MCF 10A (cell line): Measurements from ENCODE around the gene EDDM3A. TPM values are rescaled to one million over a fixed set of nuclear protein-coding genes. Genes with fewer than 3 reads are reported as not detected.

Source experiments
- BruUV-seq: library from RNA; stranded (reverse); fragments of 400-500 nt; replicated peaks from 2 replicates; lab custom pipeline; 2021; lab: Mats Ljungman, UMichigan
- CTCF ChIA-PET: fragments of 300-600 bp; sonication (Branson Sonifier 250); formaldehyde crosslinking; extraction: SDS; loops from one replicate; lab custom pipeline; 2021; ENCODE audit warnings: antibody characterized with exemption, inconsistent platforms; lab: Yijun Ruan, JAX
- POLR2A ChIA-PET: fragments of 300-600, 350-650 bp; sonication (Branson Sonifier 250); formaldehyde crosslinking; extraction: SDS; loops from one replicate; lab custom pipeline; 2020; ENCODE audit warnings: antibody characterized with exemption, inconsistent platforms; lab: Yijun Ruan, JAX
- DNase-seq: peaks from one replicate; pipeline ENCODE4 v3.0.0-alpha.2; 2018; ENCODE audit not compliant: unreplicated experiment
- H3K27ac Mint-ChIP-seq: one replicate; pipeline ENCODE4 v1.8.0; 2022; ENCODE audit warnings: mild to moderate bottlenecking, low read depth, mixed read lengths; ENCODE audit not compliant: unreplicated experiment
- H3K27me3 Mint-ChIP-seq: one replicate; pipeline ENCODE4 v1.8.0; 2022; ENCODE audit warnings: mixed read lengths; ENCODE audit not compliant: insufficient read depth, unreplicated experiment
- H3K36me3 Mint-ChIP-seq: one replicate; pipeline ENCODE4 v1.8.0; 2022; ENCODE audit warnings: mild to moderate bottlenecking, moderate library complexity, mixed read lengths; ENCODE audit not compliant: insufficient read depth, unreplicated experiment
- H3K4me1 Mint-ChIP-seq: one replicate; pipeline ENCODE4 v1.8.0; 2022; ENCODE audit warnings: mixed read lengths; ENCODE audit not compliant: insufficient read depth, unreplicated experiment
- H3K4me3 Mint-ChIP-seq: one replicate; pipeline ENCODE4 v1.8.0; 2022; ENCODE audit warnings: mild to moderate bottlenecking, moderate library complexity, mixed read lengths; ENCODE audit not compliant: unreplicated experiment
- H3K9me3 Mint-ChIP-seq: one replicate; pipeline ENCODE4 v1.8.0; 2022; ENCODE audit warnings: mixed read lengths; ENCODE audit not compliant: unreplicated experiment
- intact Hi-C: fragments of 100-400 bp; cut with micrococcal nuclease; formaldehyde crosslinking; loops from 2 replicates; pipeline ENCODE4 v1.14.1; 2022
- total RNA-seq: library from RNA; stranded (reverse); gene quantifications from 2 replicates; pipeline ENCODE4 v1.2.3, GENCODE V29; 2022
- TF ChIP-seq, protein P1 (sequence below): fragments of 200-600 bp; IDR thresholded peaks from one replicate; pipeline ENCODE4 v1.8.0; 2022; ENCODE audit warnings: antibody characterized with exemption, mild to moderate bottlenecking; ENCODE audit not compliant: unreplicated experiment

Gene EDDM3A
- total RNA-seq, 1 experiment from 2014 or later, result not detected

DNA sequence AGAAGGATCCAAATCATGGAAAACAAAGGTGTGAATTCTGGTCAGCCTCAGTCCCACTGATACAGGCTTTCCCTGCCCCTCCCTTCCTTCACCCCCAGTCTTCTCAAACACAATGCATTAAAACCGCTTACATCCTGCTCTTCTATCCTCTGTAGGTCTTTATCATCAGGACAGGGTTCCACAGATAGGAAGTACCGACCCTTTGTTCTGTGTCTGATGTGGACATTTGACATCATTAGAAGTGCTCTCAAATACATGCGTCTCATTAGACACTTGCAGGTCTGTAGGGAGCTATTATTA is 22.9 kb downstream of the EDDM3A start:
- ChIA-PET POLR2A (no interaction called here), CTCF (no interaction called here)
- H3K36me3 Mint-ChIP-seq, result peaks cover 6% of the 10 kb centered on the region
- no peaks in the 10 kb centered on the region for H3K4me1 Mint-ChIP-seq
- DNase-seq, result no peak
- intact Hi-C loops, result no loop called here
- no peak overlapping the region for H3K27ac Mint-ChIP-seq
- TF ChIP-seq, protein P1, sequence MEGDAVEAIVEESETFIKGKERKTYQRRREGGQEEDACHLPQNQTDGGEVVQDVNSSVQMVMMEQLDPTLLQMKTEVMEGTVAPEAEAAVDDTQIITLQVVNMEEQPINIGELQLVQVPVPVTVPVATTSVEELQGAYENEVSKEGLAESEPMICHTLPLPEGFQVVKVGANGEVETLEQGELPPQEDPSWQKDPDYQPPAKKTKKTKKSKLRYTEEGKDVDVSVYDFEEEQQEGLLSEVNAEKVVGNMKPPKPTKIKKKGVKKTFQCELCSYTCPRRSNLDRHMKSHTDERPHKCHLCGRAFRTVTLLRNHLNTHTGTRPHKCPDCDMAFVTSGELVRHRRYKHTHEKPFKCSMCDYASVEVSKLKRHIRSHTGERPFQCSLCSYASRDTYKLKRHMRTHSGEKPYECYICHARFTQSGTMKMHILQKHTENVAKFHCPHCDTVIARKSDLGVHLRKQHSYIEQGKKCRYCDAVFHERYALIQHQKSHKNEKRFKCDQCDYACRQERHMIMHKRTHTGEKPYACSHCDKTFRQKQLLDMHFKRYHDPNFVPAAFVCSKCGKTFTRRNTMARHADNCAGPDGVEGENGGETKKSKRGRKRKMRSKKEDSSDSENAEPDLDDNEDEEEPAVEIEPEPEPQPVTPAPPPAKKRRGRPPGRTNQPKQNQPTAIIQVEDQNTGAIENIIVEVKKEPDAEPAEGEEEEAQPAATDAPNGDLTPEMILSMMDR, result no peak
- H3K9me3 Mint-ChIP-seq, result no peaks in the 10 kb centered on the region
- peaks cover 30% of the 10 kb centered on the region for H3K27me3 Mint-ChIP-seq
- H3K4me3 Mint-ChIP-seq, result no peak overlapping the region
- BruUV-seq, result no TSS peak

DNA sequence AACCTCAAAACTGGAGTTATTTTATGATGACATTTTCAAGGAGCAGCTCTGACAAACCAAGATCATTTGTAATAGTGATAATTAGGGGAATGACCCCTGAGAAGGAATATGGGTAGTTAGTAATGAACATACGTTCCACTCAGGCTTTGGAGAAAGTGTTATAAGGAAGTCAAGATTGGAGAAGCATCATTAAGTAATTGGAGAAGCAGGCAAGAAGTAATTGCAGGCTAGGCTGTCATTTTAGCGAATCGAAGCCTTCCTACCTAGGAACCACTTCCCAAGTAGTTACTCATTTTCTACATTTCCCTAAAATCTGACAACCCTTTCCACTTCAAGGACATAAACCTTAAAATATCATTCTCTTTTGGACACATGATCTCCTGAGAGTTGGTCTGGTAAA is 23.7 kb downstream of the EDDM3A start:
- ChIA-PET CTCF (no interaction called here), POLR2A (no interaction called here)
- no TSS peak for BruUV-seq
- TF ChIP-seq, protein P1, result no peak
- DNase-seq, result no peak
- intact Hi-C loops, result no loop called here
- H3K27me3 Mint-ChIP-seq, result peaks cover 30% of the 10 kb centered on the region
- H3K4me1 Mint-ChIP-seq, result no peaks in the 10 kb centered on the region
- peaks cover 6% of the 10 kb centered on the region for H3K36me3 Mint-ChIP-seq
- H3K9me3 Mint-ChIP-seq, result no peaks in the 10 kb centered on the region
- no peak overlapping the region for H3K27ac Mint-ChIP-seq
- no peak overlapping the region for H3K4me3 Mint-ChIP-seq

DNA sequence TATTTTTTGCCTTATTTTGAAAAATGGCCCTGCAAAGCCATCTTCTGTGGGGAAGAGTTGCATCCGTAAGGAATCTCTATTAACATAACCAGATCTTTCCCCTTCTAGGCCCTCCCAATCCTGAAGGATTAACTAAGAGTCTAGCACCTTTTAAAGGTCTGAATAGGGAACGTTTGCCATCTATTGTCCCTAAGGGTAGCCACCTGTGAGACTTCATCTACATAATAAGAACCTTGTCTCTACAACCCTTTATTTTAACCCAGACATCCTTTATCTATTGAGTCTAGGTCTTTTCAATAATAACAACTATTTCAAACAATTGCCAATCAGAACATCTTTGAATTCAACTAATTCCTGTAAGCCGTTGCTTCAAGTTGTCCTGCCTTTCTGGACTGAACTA is 27.0 kb downstream of the EDDM3A start:
- DNase-seq, result no peak

DNA sequence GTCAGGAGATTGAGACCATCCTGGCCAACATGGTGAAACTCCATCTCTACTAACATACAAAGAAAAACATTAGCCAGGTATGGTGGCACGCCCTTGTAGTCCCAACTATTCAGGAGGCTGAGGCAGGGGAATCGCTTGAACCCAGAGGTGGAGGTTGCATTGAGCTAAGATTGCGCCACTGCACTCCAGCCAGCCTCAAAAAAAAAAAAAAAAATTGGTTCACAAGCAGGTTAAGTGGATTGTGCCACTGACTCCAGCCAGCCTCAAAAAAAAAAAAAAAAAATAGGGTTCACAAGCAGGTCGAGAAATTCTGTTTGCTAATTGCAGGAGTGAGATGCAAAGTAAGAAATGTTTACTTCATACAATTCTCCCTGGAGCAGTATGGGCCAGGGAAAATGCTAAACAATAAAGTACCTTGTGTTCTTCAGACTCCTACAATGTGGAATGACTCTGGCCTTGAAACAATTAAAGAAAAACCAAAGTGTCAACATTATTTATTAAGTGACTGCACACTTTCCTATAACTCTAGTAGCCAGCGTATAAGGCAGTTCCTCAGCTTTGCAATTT is 28.7 kb downstream of the EDDM3A start:
- Mint-ChIP-seq H3K27me3 (peaks cover 47% of the 10 kb centered on the region), H3K4me1 (no peaks in the 10 kb centered on the region), H3K36me3 (no peaks in the 10 kb centered on the region), H3K4me3 (no peak overlapping the region), H3K27ac (no peak overlapping the region), H3K9me3 (no peaks in the 10 kb centered on the region)
- TF ChIP-seq, protein P1, result no peak
- DNase-seq, result no peak
- intact Hi-C loops, result no loop called here
- ChIA-PET CTCF (interaction anchor here (0.6 to 0.8 kb wide), 2 partner anchors 24 to 56 kb away, joined by 3 read pairs; no protein-coding TSS in a partner anchor), POLR2A (no interaction called here)
- BruUV-seq, result no TSS peak

More for the DNA sequence above, 27.0 kb downstream of the EDDM3A start:
- Mint-ChIP-seq H3K36me3 (no peaks in the 10 kb centered on the region), H3K4me1 (no peaks in the 10 kb centered on the region), H3K27me3 (peaks cover 48% of the 10 kb centered on the region), H3K9me3 (no peaks in the 10 kb centered on the region), H3K4me3 (no peak overlapping the region), H3K27ac (no peak overlapping the region)
- CTCF ChIA-PET, result interaction anchor here (0.7 kb wide), 1 partner anchor 34 kb away, joined by 3 read pairs; no protein-coding TSS in a partner anchor
- TF ChIP-seq, protein P1, result no peak
- POLR2A ChIA-PET, result no interaction called here
- BruUV-seq, result no TSS peak
- intact Hi-C loops, result no loop called here
